ENCODE data around the gene CXCL1.

CXCL1 gene

DNA sequence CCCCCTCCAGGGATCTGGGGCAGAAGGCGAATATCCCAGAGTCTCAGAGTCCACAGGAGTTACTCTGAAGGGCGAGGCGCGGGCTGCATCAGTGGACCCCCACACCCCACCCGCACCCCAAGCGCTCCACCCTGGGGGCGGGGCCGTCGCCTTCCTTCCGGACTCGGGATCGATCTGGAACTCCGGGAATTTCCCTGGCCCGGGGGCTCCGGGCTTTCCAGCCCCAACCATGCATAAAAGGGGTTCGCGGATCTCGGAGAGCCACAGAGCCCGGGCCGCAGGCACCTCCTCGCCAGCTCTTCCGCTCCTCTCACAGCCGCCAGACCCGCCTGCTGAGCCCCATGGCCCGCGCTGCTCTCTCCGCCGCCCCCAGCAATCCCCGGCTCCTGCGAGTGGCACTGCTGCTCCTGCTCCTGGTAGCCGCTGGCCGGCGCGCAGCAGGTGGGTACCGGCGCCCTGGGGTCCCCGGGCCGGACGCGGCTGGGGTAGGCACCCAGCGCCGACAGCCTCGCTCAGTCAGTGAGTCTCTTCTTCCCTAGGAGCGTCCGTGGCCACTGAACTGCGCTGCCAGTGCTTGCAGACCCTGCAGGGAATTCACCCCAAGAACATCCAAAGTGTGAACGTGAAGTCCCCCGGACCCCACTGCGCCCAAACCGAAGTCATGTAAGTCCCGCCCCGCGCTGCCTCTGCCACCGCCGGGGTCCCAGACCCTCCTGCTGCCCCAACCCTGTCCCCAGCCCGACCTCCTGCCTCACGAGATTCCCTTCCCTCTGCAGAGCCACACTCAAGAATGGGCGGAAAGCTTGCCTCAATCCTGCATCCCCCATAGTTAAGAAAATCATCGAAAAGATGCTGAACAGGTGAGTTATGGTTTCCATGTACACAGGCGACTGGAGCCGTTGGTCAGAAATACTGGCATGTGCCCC, at the start of gene CXCL1:
Gene CXCL1, plus strand, starts transcription at position 264 of the 926 bp plus-strand sequence. Its CDS starts 78 bp downstream, at position 342.
- no peaks in the 10 kb centered on the region for H4K20me1 ChIP-seq (ENCODE audit: low read depth, low read length)
- no peaks in the 10 kb centered on the region for H3K9me3 ChIP-seq (ENCODE audit: insufficient read depth, low read length)
- no peak within 1 kb of the TSS for H2AFZ ChIP-seq (ENCODE audit: low read depth, low read length, severe bottlenecking)
- no peaks in the 10 kb centered on the region for H3K27me3 ChIP-seq (ENCODE audit: low read length)
- TF ChIP-seq, protein P1, sequence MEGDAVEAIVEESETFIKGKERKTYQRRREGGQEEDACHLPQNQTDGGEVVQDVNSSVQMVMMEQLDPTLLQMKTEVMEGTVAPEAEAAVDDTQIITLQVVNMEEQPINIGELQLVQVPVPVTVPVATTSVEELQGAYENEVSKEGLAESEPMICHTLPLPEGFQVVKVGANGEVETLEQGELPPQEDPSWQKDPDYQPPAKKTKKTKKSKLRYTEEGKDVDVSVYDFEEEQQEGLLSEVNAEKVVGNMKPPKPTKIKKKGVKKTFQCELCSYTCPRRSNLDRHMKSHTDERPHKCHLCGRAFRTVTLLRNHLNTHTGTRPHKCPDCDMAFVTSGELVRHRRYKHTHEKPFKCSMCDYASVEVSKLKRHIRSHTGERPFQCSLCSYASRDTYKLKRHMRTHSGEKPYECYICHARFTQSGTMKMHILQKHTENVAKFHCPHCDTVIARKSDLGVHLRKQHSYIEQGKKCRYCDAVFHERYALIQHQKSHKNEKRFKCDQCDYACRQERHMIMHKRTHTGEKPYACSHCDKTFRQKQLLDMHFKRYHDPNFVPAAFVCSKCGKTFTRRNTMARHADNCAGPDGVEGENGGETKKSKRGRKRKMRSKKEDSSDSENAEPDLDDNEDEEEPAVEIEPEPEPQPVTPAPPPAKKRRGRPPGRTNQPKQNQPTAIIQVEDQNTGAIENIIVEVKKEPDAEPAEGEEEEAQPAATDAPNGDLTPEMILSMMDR (IDR thresholded peaks at IDR 0.05; ENCODE audit: insufficient read depth, low read length, poor library complexity, severe bottlenecking), result no peak
- no peak for TF ChIP-seq EZH2phosphoT487 (conservative IDR thresholded peaks at IDR 0.05; ENCODE audit: low read length)
- no peaks in the 10 kb centered on the region for H3F3A ChIP-seq (ENCODE audit: insufficient read depth)
- no peaks in the 10 kb centered on the region for H3K9me2 ChIP-seq (replicated peaks; ENCODE audit: insufficient read depth, low read length)
- no peaks in the 10 kb centered on the region for H3K36me3 ChIP-seq (ENCODE audit: low read length)
- no peak within 1 kb of the TSS for H3K27ac ChIP-seq (ENCODE audit: low read depth, low read length)
- no peaks in the 10 kb centered on the region for H3K79me2 ChIP-seq (ENCODE audit: insufficient read depth, low read length)
- H3K4me3 ChIP-seq (ENCODE audit: insufficient read depth, low read length, poor library complexity, severe bottlenecking), result no peak within 1 kb of the TSS
- no peak within 1 kb of the TSS for H3K9ac ChIP-seq (ENCODE audit: low read length)
- no peak within 1 kb of the TSS for H3K4me2 ChIP-seq (ENCODE audit: low read depth, low read length, poor library complexity, severe bottlenecking)

DNA sequence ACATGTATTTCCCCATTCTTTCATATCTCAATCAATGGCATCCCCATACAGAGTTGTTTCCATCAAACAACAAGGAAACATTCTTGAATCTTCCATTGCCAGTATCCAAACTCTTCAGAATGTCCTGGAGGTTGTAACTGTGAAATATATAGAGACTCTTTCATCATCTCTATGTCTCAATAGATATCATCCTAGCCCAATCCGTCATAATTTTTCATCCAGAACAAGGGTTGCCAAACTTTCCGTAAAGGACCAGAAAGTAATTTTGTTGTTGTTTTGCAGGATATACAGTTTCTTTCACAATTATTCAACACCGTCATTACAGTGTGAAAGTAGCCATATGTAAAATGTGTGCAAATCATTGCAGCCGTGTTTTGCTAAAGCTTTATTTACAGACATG, 47.9 kb upstream of the CXCL1 start:
- Histone ChIP-seq H3K27me3 (ENCODE audit: low read length) (no peaks in the 10 kb centered on the region), H2AFZ (ENCODE audit: low read depth, low read length, severe bottlenecking) (no peak overlapping the region), H3F3A (ENCODE audit: insufficient read depth) (no peaks in the 10 kb centered on the region), H3K4me2 (ENCODE audit: low read depth, low read length, poor library complexity, severe bottlenecking) (no peak overlapping the region), H3K9me2 (replicated peaks; ENCODE audit: insufficient read depth, low read length) (no peaks in the 10 kb centered on the region), H3K36me3 (ENCODE audit: low read length) (no peaks in the 10 kb centered on the region), H3K27ac (ENCODE audit: low read depth, low read length) (no peak overlapping the region), H3K4me3 (ENCODE audit: insufficient read depth, low read length, poor library complexity, severe bottlenecking) (no peak overlapping the region), H4K20me1 (ENCODE audit: low read depth, low read length) (no peaks in the 10 kb centered on the region), H3K9ac (ENCODE audit: low read length) (no peak overlapping the region), H3K79me2 (ENCODE audit: insufficient read depth, low read length) (no peaks in the 10 kb centered on the region), H3K9me3 (ENCODE audit: insufficient read depth, low read length) (no peaks in the 10 kb centered on the region)
- TF ChIP-seq, protein P1 (IDR thresholded peaks at IDR 0.05; ENCODE audit: insufficient read depth, low read length, poor library complexity, severe bottlenecking), result no peak
- TF ChIP-seq EZH2phosphoT487 (conservative IDR thresholded peaks at IDR 0.05; ENCODE audit: low read length), result no peak

DNA sequence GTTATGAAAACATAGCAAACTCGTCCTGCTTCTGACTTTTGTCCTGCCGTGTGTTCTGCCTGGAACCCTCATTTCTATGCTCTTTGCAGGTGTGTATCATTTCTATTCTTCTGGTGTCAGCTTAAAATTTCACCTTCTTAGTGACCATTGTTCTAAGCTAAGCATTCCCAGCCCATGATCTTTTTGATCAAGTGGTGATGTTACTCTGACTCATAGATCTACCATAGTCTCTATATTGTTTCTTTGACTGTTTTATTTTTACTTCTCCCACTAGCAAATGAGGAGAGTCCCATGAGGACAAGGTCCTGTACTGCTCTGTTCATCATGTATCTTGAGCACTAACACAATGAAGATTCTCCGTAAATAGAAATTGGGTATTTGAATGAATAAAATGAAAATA, 46.8 kb upstream of the CXCL1 start:
- Histone ChIP-seq H3K4me2 (ENCODE audit: low read depth, low read length, poor library complexity, severe bottlenecking) (no peak overlapping the region), H3K4me3 (ENCODE audit: insufficient read depth, low read length, poor library complexity, severe bottlenecking) (no peak overlapping the region), H2AFZ (ENCODE audit: low read depth, low read length, severe bottlenecking) (no peak overlapping the region), H3K27ac (ENCODE audit: low read depth, low read length) (no peak overlapping the region), H4K20me1 (ENCODE audit: low read depth, low read length) (no peaks in the 10 kb centered on the region), H3K9ac (ENCODE audit: low read length) (no peak overlapping the region), H3K9me3 (ENCODE audit: insufficient read depth, low read length) (no peaks in the 10 kb centered on the region), H3K9me2 (replicated peaks; ENCODE audit: insufficient read depth, low read length) (no peaks in the 10 kb centered on the region), H3K36me3 (ENCODE audit: low read length) (no peaks in the 10 kb centered on the region), H3K79me2 (ENCODE audit: insufficient read depth, low read length) (no peaks in the 10 kb centered on the region), H3K27me3 (ENCODE audit: low read length) (no peaks in the 10 kb centered on the region), H3F3A (ENCODE audit: insufficient read depth) (no peaks in the 10 kb centered on the region)
- TF ChIP-seq EZH2phosphoT487 (conservative IDR thresholded peaks at IDR 0.05; ENCODE audit: low read length), result no peak
- TF ChIP-seq, protein P1 (IDR thresholded peaks at IDR 0.05; ENCODE audit: insufficient read depth, low read length, poor library complexity, severe bottlenecking), result no peak
